ENCODE measurements around the gene PTPRJ.

GRCh38 chr11:48036466-48036865 is 56.1 kb downstream of the PTPRJ start:
- TF ChIP-seq POLR2AphosphoS5 (IDR thresholded peaks at IDR 0.05; ENCODE audit: low read depth, low read length) (no peak), POLR2A (IDR thresholded peaks at IDR 0.05; ENCODE audit: low read depth, low read length) (no peak), TAF1 (IDR thresholded peaks at IDR 0.05; ENCODE audit: borderline replicate concordance, low read depth, low read length) (no peak)

Data from GM12892 (cell line).